Measurements from ENCODE around the gene ZNF100.
"Not testable (repeated sequence)": the region's sequence is repeated elsewhere in the genome, so short reads cannot be mapped to it uniquely, and the experiment has no call there.

ZNF100 gene

GRCh38 chr19:21677696-21678418 is 89.5 kb downstream of the ZNF100 start:
- no peak for TF ChIP-seq CTCF (conservative IDR thresholded peaks at IDR 0.05)
- no peak overlapping the region for H3K27ac ChIP-seq

GRCh38 chr19:21674454-21674853 is 92.9 kb downstream of the ZNF100 start:
- TF ChIP-seq CTCF (conservative IDR thresholded peaks at IDR 0.05): no peak

GRCh38 chr19:21673479-21673878 is 93.9 kb downstream of the ZNF100 start:
- not testable (repeated sequence) for H3K27ac ChIP-seq

More at GRCh38 chr19:21674454-21674853, 92.9 kb downstream of the ZNF100 start:
- H3K27ac ChIP-seq: no peak overlapping the region
